Lung microvascular endothelial cell (primary cell): ENCODE results near the gene POLR1C. TPM values are rescaled to one million over a fixed set of nuclear protein-coding genes. Genes with fewer than 3 reads are reported as not detected.
A peak's percentile ranks its signal among the peaks of the same experiment; 100 is the strongest.
"Not testable (repeated sequence)": the region's sequence is repeated elsewhere in the genome, so short reads cannot be mapped to it uniquely, and the experiment has no call there.

Source experiments
- DNase-seq, 2 donors: peaks; one replicate each; pipeline versions ENCODE4 v3.0.0 to v3.0.0-alpha.2; 2010; ENCODE audit warnings: low read depth in 2 of 2
- total RNA-seq: library from RNA; depleted of rRNA; stranded (reverse); fragments of >200 nt; gene quantifications from 2 replicates; pipeline ENCODE4 v1.2.1, GENCODE V29; 2014

Gene POLR1C, protein sequence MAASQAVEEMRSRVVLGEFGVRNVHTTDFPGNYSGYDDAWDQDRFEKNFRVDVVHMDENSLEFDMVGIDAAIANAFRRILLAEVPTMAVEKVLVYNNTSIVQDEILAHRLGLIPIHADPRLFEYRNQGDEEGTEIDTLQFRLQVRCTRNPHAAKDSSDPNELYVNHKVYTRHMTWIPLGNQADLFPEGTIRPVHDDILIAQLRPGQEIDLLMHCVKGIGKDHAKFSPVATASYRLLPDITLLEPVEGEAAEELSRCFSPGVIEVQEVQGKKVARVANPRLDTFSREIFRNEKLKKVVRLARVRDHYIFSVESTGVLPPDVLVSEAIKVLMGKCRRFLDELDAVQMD
- total RNA-seq, result 23.8 and 27.0 TPM in 2 replicates

DNA sequence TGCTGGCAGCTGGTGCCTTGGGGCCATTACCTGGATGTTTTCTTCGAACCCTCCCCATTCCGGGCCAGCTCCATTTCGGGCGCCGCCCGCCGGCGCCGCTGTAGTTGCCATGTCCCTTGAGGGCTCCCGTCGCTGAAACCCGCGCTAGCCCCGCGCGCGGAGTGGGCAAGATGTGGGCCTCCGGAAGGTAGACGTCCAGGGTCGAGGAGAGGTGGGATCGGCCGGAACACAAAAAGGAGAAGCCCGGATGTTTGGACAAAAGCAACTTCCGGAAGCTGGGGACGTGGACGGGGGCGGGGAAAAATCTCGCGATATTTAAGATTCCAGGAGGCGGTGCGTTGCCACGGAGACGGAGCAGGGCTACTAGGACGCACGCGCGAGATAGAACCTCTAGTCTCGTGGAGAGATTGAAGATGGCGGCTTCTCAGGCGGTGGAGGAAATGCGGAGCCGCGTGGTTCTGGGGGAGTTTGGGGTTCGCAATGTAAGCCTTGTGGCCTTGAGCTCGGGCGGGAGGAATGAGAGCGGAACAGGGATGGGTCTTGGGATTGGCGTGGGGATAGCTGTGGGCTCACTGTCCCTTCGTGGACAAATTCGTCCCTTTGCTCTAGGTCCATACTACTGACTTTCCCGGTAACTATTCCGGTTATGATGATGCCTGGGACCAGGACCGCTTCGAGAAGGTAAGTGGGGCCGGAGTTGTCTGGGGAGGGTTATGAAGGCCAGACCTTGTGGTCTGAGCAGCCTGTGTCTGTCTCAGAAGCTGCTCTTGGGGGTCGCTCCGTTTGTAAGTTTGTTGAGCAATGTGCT lies at the start of gene POLR1C, which contains the start of gene YIPF3:
POLR1C (plus strand) TSS at position 393 of the 808 bp plus-strand sequence; CDS start at position 414, 21 bp downstream.
YIPF3 (minus strand) TSS at position 230 of the 808 bp plus-strand sequence; CDS start at position 111, 119 bp downstream.
- peak; percentile 98 for DNase-seq

DNA sequence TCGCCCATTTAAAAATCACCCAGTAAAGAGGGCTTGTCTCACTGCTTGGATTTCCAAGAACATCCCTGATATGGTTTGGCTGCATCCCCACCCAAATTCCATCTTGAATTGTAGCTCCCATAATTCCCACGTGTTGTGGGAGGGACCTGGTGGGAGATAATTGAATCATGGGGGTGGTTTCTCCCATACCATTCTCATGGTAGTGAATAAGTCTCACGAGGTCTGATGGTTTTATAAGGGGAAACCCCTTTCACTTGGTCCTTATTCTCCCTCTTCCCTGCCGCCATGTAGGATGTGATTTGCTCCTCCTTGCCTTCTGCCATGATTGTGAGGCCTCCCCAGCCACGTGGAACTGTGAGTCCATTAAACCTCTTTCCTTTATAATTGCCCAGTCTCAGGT lies 49.6 kb upstream of the POLR1C start:
- not testable (repeated sequence) for DNase-seq

DNA sequence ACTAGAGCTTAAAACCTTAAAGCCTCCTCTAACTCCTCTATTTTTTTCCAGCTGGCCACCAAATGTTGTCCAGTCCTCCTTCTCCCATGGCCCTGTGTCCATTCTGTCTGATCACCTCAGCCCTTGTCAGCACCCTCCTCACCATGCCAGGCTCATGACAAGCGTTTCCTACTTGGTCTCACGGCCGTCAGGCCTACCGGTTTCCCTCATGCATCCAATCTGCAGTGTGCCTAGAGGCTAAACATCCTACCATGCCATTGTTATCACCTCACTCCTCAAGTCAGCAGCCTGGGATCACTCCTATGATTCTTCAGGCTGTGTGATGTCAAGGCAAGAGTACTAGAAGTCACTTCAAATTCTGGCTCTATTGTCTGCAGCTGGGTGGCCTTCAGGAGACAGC lies 49.1 kb upstream of the POLR1C start:
- DNase-seq, result no peak

DNA sequence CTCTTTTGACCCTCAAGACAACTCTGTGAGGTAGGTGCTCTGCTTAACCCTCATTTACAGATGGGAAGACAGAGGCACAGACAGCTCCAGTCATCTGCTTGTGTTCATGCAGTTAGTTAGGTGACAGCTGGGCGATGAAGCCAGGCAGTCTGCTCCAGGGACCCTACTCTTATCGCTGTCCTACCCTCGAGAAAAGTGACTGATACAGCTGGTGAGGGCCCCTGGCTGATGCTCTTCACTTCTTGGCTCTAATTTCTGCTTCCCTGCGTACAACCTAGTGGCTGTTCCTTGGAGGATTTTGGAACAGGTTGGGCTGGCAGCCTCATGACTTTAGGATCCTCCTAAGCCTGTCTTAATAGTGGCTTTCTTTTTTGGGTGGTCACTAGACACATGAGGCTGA lies 48.6 kb upstream of the POLR1C start:
- no peak for DNase-seq

DNA sequence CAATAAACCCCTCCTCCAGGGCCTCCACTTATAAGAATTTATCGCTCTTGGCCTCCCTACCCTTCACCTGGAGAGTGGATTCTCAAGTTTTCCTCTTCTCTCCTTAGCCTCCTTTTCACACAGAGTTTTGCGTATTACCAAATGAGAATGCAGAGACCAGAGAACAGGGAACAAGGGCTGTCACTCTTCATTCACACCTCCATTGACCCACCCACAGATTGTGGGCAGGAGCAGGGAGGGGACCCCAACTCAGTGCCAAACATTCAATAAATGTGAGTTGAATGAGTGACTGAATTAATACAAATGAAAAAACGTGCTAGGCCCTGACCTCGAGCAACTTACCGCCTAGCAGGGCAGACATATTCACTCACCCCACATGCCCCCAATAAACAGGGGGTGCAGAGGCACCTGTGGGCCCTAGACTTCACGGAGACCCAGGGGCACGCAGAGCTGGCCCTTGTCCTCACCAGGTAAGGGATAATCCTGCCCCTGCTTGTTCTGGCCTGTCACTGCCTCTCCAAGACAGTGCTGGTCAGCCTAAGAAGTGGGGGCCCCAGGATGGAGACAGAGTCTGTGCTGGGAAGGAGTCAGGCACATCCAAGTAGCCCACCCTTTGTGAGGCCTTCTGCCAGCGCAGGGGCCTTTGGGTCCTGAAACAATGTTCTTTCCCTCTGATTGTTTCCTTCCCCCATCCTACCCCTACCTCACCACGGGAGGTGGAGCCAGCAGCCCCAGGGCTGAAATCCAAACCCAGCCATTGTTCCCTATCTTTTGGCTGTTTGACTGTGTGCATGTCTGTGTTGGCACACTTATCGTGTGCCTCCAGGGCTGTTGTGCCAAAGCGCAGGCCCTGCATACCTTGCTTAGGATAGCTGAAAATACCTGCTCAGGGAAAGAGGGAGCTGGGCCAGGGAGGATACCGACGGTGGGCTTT lies 47.9 kb upstream of the POLR1C start:
- DNase-seq, result peak in 1 of 2 donors; percentile 25

DNA sequence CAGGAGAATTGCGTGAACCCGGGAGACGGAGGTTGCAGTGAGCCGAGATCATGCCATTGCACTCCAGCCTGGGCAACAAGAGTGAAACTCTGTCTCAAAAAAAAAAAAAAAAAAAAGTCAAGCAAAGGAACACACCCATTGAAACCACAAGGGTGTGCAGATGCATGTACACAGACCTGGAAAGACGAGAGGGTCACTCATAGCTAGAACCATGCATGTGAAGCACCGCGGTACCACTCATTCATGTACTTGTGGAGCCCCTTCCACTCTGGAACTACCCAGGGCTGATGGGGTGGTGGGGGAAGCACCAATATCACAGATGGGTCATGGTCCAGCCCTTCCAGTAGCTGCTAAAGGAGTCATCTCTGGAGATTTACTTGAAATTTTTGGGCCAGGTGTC lies 46.9 kb upstream of the POLR1C start:
- no peak for DNase-seq

DNA sequence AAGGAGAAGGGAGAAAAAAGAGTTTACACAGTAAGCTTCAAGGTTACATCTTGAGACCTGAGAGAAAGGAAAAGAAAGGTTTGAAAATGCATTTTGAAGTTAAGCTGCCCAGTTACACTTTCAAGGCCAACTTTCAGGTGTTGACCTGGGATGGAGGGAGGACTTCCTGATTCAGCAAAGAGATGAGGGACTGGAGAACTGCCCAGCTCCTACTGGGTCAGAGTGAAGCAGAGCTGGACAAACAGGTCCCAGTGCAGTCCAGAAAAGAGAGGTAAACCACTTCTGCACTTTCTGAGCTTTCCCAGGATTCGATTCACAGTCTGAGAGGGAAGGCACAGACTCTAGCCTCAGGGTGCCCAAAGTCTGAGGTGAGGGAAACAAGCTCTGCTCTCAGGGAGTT lies 45.5 kb upstream of the POLR1C start:
- no peak for DNase-seq

DNA sequence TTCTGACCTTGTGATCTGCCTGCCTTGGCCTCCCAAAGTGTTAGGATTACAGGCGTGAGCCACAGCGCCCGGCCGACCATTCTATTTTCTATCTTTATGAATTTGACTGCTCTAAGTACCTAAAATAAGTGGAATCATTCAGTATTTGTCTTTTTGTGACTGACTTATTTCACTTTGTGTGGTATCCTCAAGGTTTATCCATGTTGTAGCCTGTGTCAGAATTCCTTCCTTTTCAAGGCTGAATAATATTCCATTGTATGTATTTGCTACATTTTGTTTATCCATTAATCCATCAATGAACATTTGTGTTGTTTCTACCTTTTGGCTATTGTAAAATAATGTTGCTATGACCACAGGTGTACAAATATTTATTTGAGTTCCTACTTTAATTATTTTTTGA lies 44.4 kb upstream of the POLR1C start:
- DNase-seq, result no peak

DNA sequence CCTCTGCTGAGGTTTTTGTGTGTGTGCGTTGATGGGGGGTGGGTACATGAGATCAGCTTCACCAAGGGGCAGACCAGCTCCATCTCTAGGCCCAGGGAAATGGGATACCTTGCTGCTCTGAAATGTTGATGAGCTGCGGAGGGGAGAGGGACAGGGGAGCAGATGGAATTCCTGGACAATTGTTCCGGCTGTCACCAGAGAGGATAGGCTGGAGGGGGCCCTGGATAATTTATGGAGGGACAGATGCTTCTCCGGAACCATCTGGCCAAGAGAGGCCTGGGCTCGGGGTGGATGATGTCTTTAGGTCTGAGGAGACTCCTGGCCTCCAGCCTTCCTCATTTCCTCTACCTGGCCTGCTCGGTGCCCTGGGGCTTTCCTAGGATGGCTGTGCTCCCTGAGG lies 41.4 kb upstream of the POLR1C start:
- no peak for DNase-seq

DNA sequence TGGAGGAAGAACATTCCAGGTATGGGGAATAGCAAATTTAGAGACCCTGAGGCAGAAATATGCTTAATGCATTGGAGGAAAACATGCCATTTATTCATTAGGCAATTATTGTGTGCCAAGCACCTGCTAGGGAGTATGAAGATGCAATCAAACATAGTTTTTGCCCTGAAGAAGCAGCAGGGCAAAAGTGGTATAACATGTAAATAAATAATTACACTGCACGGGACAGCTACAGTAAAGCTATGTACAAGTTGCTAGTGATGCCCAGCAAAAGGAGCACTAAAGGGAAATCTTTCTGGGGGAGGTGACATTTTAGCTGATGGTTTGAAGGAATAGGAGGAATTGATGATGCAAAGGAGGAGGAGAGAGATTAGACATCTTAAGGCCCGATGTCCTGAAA lies 40.1 kb upstream of the POLR1C start:
- no peak for DNase-seq

DNA sequence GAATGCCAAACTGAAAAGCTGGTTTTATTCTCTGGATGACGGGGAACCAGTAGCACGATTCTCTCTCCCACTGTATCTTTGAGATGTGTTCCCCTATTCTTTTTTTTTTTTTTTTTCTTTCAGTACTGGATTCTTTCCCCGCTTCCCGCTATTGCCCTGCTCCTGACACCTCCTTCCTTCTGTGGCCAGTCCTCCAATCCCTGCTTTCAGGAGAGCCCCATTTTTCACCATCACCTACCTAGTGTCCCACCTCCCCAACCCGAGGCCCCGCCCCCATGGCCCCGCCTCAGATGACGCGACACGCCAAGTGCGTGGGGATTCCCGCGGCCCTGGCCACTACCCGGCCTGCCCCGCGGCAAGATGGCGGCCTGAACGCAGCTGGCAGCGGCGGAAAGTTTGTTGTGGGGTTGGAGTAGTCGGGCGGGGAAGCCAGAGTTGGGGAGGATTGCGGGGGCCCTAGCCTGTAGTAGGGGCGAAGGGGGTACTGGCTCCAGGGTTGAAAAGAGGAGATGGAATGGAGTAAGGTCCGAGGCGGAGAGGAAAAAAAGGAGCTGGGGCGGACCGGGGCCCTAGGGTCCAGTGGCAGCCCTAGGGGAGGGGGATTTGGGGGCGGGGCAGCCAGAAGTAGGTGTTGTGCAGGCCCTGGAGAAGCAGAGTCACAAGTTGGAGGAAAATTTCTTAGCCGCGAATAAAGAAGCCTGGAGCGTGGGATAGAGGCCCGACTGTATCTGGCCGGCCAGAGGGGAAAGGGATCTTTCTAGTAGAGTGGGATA lies 39.5 kb upstream of the POLR1C start, which contains the start of gene TJAP1:
TJAP1 (plus strand) TSS at position 336 of the 773 bp plus-strand sequence. CDS start 21,432 bp downstream, outside the sequence.
- peak; percentile 82 to 89 for DNase-seq

DNA sequence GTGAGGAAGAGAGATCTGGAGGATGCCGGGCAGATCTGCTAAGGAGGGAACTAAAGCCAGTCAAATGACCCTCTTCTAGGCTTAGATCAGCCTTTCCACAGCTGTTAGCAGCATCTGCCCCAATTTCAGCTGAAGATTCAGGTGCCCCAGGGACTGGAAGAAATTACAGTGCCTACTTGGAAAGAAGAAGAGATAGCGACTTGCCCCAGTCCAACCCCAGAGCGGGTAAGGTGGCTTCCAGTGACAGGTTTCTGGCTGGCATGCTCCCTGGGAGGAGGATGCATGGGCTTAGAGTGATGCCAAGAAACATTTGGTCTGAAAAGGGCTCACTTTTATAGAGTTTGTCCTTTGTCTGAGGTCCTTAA lies 38.9 kb upstream of the POLR1C start:
- DNase-seq, result no peak

DNA sequence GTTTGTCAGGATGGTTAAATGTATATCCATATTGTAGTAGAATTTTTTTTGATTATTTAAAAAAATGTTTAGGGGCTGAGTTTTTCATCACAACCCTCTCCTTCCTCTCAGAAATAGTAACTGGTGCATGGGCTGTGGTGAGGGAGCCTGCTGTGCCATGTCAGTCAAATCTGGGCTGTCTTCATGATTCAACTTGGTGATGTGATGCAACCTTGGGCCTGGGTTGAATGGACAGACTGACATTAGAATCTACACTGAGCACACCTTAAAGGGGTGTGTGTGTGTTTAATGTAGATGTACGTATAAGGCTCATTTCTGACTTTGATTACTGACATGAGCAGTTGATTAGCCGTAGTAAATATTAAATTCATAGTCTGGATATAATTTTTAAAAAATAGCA lies 35.8 kb upstream of the POLR1C start:
- no peak for DNase-seq

DNA sequence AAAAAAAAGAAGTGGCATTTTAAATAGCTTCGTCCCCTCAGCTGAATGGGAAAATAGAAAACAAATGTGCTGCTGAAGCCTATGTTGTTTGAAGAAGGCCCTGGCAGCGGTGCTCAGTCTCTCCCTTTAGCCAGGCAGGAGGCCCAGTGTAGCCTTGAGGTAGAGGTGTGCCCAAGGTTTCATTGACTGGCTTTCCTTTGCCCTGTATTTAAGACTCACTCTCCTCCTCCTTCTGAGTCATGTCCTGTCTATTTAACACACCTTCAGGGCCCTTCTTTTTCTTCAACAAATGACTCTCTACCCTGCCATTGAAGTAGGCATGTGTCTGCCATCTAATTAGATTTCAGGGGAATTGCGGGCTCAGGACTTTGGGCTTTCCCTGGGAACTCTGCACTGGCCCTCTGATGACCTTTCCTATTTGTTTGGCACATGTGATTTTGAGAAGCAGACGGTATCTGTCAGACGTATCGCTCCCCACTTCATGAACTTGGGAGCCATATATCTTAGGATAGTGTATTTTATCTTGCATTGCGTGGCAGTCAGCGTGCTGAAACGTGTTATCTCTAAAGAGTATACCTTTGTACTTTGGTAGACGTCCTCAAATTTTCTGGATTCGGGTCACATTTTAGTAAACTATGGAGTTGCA lies 35.2 kb upstream of the POLR1C start:
- no peak for DNase-seq

DNA sequence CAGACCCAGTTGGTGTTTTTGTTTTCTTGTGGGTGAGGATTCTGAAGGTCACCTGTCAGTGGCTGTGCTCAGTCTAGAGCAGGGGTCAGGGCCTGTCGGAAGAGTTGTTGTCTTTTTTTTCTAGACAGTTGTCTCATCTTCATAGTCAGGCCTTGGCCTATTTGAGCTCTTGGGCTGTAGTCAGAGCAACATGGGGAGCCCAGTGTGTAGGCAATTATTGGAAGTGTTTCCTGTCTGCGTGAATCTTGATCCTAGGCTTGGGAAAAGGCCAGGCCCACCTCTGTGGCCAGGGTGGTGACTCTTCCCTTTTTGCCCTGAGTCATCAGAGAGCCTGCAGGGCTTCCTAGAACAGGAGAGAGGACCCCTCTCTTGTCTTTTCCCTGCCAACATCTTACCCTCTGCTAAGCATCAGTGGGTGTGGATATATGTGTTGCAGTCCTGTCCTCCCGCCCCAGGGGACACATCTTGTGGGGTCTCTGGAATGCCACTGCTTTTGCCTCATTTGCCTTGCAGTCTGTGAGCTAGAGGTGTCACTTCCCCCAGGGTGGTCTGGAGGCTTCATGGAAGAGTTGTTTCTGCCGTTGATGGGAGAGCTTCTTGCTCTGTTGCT lies 28.1 kb upstream of the POLR1C start:
- DNase-seq, result no peak

DNA sequence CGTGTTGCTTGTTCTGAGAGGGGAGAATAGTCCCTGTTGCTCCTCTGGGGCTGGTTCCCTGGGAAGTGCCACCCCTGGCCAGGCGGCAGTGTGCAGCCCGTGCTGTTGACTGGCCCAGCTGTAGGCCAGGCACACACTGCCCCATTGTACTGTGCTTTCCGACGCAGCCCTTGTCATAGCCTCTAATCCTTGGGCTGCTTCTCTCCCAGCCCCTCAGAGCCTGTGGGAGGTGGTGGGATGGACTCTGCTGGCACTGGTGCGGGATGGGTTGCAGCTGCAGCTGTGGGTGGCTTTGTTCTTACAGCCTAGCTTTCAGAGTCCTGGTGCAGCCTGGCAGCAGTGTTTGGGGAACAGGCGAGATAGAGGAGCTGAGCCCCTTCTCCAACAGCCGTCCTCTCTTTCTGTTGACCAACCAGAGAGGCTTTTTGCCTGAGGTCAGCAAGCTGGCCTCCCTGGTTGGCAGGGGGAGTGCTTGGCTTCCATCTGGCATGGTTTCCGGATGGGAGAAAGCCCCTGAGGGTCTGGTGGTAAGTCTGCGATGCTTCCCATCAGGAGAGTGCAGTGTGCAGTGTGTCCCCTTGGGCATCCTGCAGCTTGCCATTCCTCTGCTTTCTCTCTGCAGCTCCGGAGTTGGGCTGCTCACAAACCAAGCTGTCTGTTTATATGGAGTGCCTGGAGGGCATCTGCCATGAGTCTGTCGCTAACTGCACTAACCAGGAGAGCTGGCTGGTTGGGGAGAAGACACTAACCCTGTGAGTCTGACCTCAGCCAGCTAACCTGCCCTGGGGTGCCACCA lies 27.4 kb upstream of the POLR1C start:
- DNase-seq, result no peak

DNA sequence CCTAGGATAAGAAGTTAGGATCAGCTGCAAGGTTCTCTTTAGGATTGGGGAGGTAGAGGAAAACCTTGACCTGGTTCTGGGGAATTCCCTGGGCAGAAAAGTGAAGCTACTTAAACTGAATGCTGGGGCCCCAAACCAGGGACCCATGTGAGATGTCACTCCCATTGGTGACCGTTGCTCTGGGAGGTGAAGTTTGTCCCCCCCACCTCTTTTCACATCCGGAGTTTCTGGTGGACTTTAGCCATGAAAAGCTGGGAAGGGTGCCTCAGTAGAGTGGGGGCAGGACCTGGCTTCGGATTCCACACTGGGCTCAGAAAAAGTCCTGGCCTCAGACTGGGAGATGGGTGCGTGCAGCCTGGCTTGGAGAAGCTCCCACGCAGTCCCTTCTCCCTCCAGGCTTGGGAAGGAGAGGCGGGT lies 26.4 kb upstream of the POLR1C start:
- DNase-seq, result no peak

DNA sequence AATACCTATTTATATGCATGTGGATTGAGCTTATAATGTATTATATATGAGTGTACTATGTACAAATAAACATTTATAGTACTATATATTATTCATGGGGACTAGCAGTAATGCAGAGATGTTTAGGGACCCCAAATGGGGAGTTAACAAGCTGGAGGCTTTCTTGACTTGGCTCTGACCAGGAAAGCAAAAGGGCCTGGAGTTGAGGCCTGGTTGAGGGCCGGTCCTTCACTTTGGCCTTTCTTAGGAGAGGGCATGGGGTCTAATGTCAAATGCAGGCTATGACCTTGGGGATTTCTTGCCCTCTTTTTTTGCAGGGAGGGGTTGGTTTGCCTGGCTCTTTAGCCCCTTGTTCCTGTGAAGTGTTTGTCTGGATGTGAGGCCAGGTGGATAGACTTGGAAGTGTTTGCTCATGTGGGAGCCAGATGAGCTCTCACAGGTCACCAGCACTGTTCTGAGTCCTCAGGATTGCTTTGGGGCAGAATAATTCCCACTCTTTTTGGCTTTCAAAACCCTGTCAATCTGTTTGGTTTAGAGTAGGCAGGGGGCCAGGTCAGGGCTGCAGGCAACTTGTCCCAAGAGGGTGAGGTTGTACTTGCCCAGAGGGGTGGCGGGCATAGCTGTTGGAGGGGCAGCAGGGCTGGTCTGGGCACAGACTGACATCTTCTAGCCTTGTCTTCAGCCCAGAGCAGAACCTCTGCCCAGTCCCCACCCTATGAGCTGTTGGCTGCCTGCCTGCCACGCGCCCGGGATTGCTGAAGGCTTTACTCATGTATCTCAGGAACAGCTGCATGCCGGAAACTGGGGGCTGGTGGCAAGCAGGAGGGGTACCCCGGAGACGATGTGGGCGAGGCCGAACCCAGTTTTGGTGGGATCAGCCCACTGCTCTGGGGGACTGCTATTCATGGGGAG lies 24.9 kb upstream of the POLR1C start:
- DNase-seq, result peak in 1 of 2 donors; percentile 66
